Urinary bladder (tissue), 4 donors: ENCODE data around the gene NEUROD2. TPM values are rescaled to one million over a fixed set of nuclear protein-coding genes. Genes with fewer than 3 reads are reported as not detected.

ENCODE experiments used
- DNase-seq: peaks from one replicate; pipeline ENCODE4 v3.0.0-alpha.2; 2015; ENCODE audit errors: extremely low spot score
- H3K27ac ChIP-seq: one replicate; pipeline ENCODE4 v1.5.1; 2013; ENCODE audit warnings: low read depth, mild to moderate bottlenecking, moderate library complexity
- H3K36me3 ChIP-seq: one replicate; pipeline ENCODE4 v1.6.1; 2013; ENCODE audit warnings: mild to moderate bottlenecking, moderate library complexity; ENCODE audit not compliant: insufficient read depth
- H3K4me1 ChIP-seq: one replicate; pipeline ENCODE4 v1.6.1; 2013; ENCODE audit warnings: mild to moderate bottlenecking, moderate library complexity; ENCODE audit not compliant: insufficient read depth
- H3K4me3 ChIP-seq: one replicate; pipeline ENCODE4 v1.5.1; 2013; ENCODE audit warnings: low read depth, low read length
- WGBS: extraction: QIAGEN DNeasy Blood & Tissue Kit; methylation state at CpG from one replicate; pipeline ENCODE4 v1.1.7; 2013; 5-methylcytosine and 5-hydroxymethylcytosine counted together
- polyA plus RNA-seq: library from polyadenylated mRNA; stranded (reverse); fragments of 200-250 nt; gene quantifications from one replicate; pipeline ENCODE4 v1.2.3, GENCODE V29; 2013
- total RNA-seq: library from RNA; depleted of rRNA; stranded (reverse); fragments of >200 nt; gene quantifications from one replicate; pipeline ENCODE4 v1.2.3, GENCODE V29; 2014
- donor health status: healthy with polysubstance abuse.
- donor health status: healthy.

NEUROD2 gene
- not detected for total RNA-seq
- polyA plus RNA-seq, result not detected

- H3K27ac ChIP-seq, result no peak within 1 kb of the TSS
- 4% methylated on average over 20 of the region's 20 CpGs for WGBS
- no peaks in the 10 kb centered on the region for H3K36me3 ChIP-seq
- no peak for DNase-seq
- peak within 1 kb of the TSS; percentile 15 for H3K4me3 ChIP-seq
- H3K4me1 ChIP-seq, result peaks cover 8% of the 10 kb centered on the region
These were observed at the start of gene NEUROD2 for GRCh38 chr17:39607851-39608130. TSS of gene NEUROD2 (minus strand) at chr17:39607920. CDS start at chr17:39606599, 1,321 bp downstream.

GRCh38 chr17:39655105-39655504, 47.4 kb upstream of the NEUROD2 start:
- WGBS, result 86% methylated on average over 2 of the region's 2 CpGs
- Histone ChIP-seq H3K36me3 (peaks cover 3% of the 10 kb centered on the region), H3K4me1 (no peaks in the 10 kb centered on the region), H3K27ac (no peak overlapping the region), H3K4me3 (no peak overlapping the region)
- DNase-seq, result no peak

GRCh38 chr17:39653662-39654331, 46.1 kb upstream of the NEUROD2 start:
- no peak overlapping the region for H3K4me3 ChIP-seq
- H3K36me3 ChIP-seq, result peaks cover 3% of the 10 kb centered on the region
- H3K27ac ChIP-seq, result no peak overlapping the region

GRCh38 chr17:39653316-39653661, 45.6 kb upstream of the NEUROD2 start:
- no peak overlapping the region for H3K4me3 ChIP-seq
- no peak for DNase-seq
- H3K4me1 ChIP-seq, result no peaks in the 10 kb centered on the region
- H3K36me3 ChIP-seq, result no peaks in the 10 kb centered on the region
- H3K27ac ChIP-seq, result no peak overlapping the region
- WGBS, result 80% methylated on average over 12 of the region's 12 CpGs

More at GRCh38 chr17:39653662-39654331, 46.1 kb upstream of the NEUROD2 start:
- 73% methylated on average over 14 of the region's 14 CpGs for WGBS
- H3K4me1 ChIP-seq, result no peaks in the 10 kb centered on the region
- no peak for DNase-seq

DNA sequence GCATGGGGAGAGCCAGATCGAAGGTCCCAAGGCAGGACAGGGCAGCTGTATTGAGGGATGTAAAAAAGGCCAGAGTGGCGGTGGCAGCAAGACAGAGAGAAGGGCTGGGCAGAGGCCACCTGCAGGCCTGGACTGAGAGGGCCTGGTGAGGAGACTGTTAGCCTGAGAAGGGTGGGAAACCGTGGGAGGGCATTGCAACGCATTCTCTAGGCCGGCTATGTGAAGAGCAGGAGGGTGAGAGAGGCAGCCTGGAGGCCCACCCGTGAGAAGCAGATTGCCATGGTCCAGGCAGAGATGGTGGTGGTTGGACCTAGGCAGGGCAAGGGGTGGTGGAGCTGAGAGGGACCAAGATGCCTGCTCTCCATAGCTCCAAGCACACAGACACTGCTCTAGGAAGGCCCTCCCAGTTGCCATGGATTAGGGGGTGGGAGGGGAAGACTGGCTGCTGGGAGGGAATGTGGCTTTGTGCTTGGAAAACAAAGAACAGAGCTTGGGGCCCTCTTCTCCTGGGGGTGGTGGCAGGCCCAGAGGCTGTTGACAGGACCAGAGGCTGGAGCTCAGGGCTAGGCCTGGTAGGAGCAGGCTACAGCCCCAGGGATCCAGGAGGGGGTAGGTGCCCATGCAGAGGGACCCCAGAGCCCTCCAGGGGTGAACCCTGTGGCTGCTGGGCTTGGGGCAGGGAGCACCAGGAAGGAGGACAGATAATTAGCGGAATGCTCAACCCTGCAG, 45.0 kb upstream of the NEUROD2 start:
- 52% methylated on average over 7 of the region's 7 CpGs for WGBS
- H3K4me1 ChIP-seq, result no peaks in the 10 kb centered on the region
- H3K4me3 ChIP-seq, result no peak overlapping the region
- H3K27ac ChIP-seq, result no peak overlapping the region
- H3K36me3 ChIP-seq, result no peaks in the 10 kb centered on the region
- no peak for DNase-seq

- Histone ChIP-seq H3K4me3 (no peak overlapping the region), H3K27ac (no peak overlapping the region), H3K4me1 (no peaks in the 10 kb centered on the region), H3K36me3 (no peaks in the 10 kb centered on the region)
- DNase-seq, result no peak
- 54% methylated on average over 8 of the region's 8 CpGs for WGBS
These were observed 44.3 kb upstream of the NEUROD2 start for GRCh38 chr17:39651923-39652586.

DNA sequence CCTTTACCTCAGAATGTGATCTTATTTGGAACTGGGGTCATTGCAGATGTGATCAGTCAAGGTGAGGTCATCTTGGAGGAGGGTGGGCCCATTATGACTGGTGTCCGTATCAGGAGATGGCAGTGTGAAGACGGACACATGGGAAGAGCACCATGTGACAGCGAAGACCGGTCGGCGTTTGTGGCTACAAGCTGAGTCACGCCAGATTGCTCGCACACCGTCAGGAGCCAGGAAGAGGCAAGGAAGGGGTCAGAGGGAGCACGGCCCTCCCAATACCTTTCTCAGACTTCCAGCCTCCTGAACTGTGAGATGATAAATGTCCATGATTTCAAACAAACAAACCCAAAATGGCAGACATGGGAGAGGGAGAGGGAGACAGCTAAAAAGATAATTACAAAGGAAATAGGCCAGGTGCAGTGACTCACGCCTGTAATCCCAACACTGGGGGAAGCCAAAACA, 42.4 kb upstream of the NEUROD2 start:
- 86% methylated on average over 11 of the region's 11 CpGs for WGBS
- Histone ChIP-seq H3K4me3 (no peak overlapping the region), H3K36me3 (no peaks in the 10 kb centered on the region), H3K27ac (no peak overlapping the region), H3K4me1 (no peaks in the 10 kb centered on the region)
- no peak for DNase-seq

GRCh38 chr17:39648616-39649366, 41.1 kb upstream of the NEUROD2 start:
- WGBS, result 86% methylated on average over 15 of the region's 15 CpGs

GRCh38 chr17:39647256-39647655, 39.5 kb upstream of the NEUROD2 start:
- Histone ChIP-seq H3K4me3 (no peak overlapping the region), H3K27ac (no peak overlapping the region), H3K4me1 (no peaks in the 10 kb centered on the region), H3K36me3 (no peaks in the 10 kb centered on the region)
- 75% methylated on average over 5 of the region's 5 CpGs for WGBS
- no peak for DNase-seq

More at GRCh38 chr17:39648616-39649366, 41.1 kb upstream of the NEUROD2 start:
- Histone ChIP-seq H3K4me1 (no peaks in the 10 kb centered on the region), H3K4me3 (no peak overlapping the region), H3K36me3 (no peaks in the 10 kb centered on the region), H3K27ac (no peak overlapping the region)
- DNase-seq, result no peak

- H3K4me3 ChIP-seq, result no peak overlapping the region
- WGBS, result 78% methylated on average over 4 of the region's 4 CpGs
- no peak overlapping the region for H3K27ac ChIP-seq
- H3K4me1 ChIP-seq, result no peaks in the 10 kb centered on the region
- H3K36me3 ChIP-seq, result no peaks in the 10 kb centered on the region
- DNase-seq, result no peak
These were observed 35.6 kb upstream of the NEUROD2 start for GRCh38 chr17:39643271-39643670.

GRCh38 chr17:39642291-39643074, 34.8 kb upstream of the NEUROD2 start:
- DNase-seq, result no peak
- no peaks in the 10 kb centered on the region for H3K36me3 ChIP-seq
- H3K4me3 ChIP-seq, result no peak overlapping the region
- no peaks in the 10 kb centered on the region for H3K4me1 ChIP-seq
- no peak overlapping the region for H3K27ac ChIP-seq
- WGBS, result 82% methylated on average over 9 of the region's 9 CpGs

GRCh38 chr17:39641883-39642282, 34.2 kb upstream of the NEUROD2 start:
- Histone ChIP-seq H3K4me3 (no peak overlapping the region), H3K27ac (no peak overlapping the region), H3K4me1 (no peaks in the 10 kb centered on the region), H3K36me3 (no peaks in the 10 kb centered on the region)
- 75% methylated on average over 7 of the region's 7 CpGs for WGBS
- no peak for DNase-seq

DNA sequence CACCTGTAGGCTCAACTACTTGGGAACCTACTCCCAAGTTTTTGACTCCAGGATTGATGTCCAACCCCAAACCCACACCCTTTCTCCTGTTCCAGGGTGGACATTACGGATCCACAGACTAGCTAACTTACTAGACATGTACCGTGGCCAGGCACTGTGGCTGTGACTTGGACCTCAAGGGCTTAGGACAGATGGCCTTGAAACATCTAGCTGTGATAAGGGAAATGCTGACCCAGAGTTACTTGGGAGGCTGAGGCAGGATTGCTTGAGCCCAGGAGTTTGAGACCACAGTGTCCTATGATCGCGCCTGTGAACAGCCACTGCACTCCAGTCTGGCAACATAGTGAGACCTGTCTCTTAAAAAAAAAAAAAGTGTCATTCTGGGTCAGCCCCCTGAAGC, 33.4 kb upstream of the NEUROD2 start:
- H3K4me1 ChIP-seq, result no peaks in the 10 kb centered on the region
- WGBS, result 96% methylated on average over 4 of the region's 4 CpGs
- H3K4me3 ChIP-seq, result no peak overlapping the region
- no peaks in the 10 kb centered on the region for H3K36me3 ChIP-seq
- H3K27ac ChIP-seq, result no peak overlapping the region
- DNase-seq, result no peak
